ENCODE data around the gene PPP1CA.

The PPP1CA gene

GRCh38 chr11:67349036-67349435, 52.6 kb downstream of the PPP1CA start:
- no peak for DNase-seq
